ENCODE measurements around the gene PALM. TPM values are rescaled to one million over a fixed set of nuclear protein-coding genes. Genes with fewer than 3 reads are reported as not detected.

The PALM gene
- polyA plus RNA-seq, 1 donor from 2014 or later: 74.8 TPM

DNA sequence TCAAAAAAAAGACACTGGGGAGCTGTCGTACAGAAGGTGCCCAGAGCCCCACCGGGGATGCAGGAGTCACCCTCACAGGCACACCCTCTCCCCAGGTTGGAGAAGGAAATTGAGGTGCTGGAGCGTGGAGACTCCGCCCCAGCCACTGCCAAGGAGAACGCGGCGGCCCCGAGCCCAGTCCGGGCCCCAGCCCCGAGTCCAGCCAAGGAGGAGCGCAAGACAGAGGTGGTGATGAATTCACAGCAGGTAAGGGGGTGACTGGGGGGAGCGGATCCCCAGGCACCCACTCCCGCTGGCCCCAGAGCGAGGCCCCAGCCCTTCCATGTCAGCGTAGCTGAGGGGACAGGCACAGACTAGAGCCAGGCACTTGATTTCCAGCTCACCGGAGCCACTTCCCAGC is 22.3 kb downstream of the PALM start:
- Histone ChIP-seq H3K79me2 (replicated peaks; ENCODE audit: insufficient read depth, low read length) (no peaks in the 10 kb centered on the region), H3K27me3 (ENCODE audit: insufficient read depth, low read depth, low read length) (no peaks in the 10 kb centered on the region), H3K9me2 (ENCODE audit: insufficient read depth, low read length) (no peaks in the 10 kb centered on the region), H2AFZ (ENCODE audit: low read depth, low read length) (no peak overlapping the region), H3K27ac (ENCODE audit: low read length) (no peak overlapping the region), H4K20me1 (ENCODE audit: insufficient read depth) (no peaks in the 10 kb centered on the region), H3K4me2 (ENCODE audit: low read length) (no peak overlapping the region), H3K36me3 (ENCODE audit: insufficient read depth, low read length) (peaks cover 3% of the 10 kb centered on the region), H3K9ac (ENCODE audit: low read length) (no peak overlapping the region), H3K4me3 (ENCODE audit: low read length) (no peak overlapping the region), H3F3A (ENCODE audit: insufficient read depth, low read length, poor library complexity, severe bottlenecking) (no peaks in the 10 kb centered on the region), H3K9me3 (ENCODE audit: low read length) (no peaks in the 10 kb centered on the region)
- TF ChIP-seq TAF1 (IDR thresholded peaks at IDR 0.05; ENCODE audit: low read depth): no peak
- no peak for TF ChIP-seq RAD21 (conservative IDR thresholded peaks at IDR 0.05)
- TF ChIP-seq EP300 (conservative IDR thresholded peaks at IDR 0.05; ENCODE audit: poor library complexity, severe bottlenecking): no peak
- TF ChIP-seq POLR2AphosphoS5 (IDR thresholded peaks at IDR 0.05): no peak
- TF ChIP-seq MXI1 (conservative IDR thresholded peaks at IDR 0.05; ENCODE audit: poor library complexity, severe bottlenecking): no peak
- TF ChIP-seq, protein P1, sequence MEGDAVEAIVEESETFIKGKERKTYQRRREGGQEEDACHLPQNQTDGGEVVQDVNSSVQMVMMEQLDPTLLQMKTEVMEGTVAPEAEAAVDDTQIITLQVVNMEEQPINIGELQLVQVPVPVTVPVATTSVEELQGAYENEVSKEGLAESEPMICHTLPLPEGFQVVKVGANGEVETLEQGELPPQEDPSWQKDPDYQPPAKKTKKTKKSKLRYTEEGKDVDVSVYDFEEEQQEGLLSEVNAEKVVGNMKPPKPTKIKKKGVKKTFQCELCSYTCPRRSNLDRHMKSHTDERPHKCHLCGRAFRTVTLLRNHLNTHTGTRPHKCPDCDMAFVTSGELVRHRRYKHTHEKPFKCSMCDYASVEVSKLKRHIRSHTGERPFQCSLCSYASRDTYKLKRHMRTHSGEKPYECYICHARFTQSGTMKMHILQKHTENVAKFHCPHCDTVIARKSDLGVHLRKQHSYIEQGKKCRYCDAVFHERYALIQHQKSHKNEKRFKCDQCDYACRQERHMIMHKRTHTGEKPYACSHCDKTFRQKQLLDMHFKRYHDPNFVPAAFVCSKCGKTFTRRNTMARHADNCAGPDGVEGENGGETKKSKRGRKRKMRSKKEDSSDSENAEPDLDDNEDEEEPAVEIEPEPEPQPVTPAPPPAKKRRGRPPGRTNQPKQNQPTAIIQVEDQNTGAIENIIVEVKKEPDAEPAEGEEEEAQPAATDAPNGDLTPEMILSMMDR (IDR thresholded peaks at IDR 0.05; ENCODE audit: poor library complexity, severe bottlenecking): no peak
- TF ChIP-seq, protein P2, sequence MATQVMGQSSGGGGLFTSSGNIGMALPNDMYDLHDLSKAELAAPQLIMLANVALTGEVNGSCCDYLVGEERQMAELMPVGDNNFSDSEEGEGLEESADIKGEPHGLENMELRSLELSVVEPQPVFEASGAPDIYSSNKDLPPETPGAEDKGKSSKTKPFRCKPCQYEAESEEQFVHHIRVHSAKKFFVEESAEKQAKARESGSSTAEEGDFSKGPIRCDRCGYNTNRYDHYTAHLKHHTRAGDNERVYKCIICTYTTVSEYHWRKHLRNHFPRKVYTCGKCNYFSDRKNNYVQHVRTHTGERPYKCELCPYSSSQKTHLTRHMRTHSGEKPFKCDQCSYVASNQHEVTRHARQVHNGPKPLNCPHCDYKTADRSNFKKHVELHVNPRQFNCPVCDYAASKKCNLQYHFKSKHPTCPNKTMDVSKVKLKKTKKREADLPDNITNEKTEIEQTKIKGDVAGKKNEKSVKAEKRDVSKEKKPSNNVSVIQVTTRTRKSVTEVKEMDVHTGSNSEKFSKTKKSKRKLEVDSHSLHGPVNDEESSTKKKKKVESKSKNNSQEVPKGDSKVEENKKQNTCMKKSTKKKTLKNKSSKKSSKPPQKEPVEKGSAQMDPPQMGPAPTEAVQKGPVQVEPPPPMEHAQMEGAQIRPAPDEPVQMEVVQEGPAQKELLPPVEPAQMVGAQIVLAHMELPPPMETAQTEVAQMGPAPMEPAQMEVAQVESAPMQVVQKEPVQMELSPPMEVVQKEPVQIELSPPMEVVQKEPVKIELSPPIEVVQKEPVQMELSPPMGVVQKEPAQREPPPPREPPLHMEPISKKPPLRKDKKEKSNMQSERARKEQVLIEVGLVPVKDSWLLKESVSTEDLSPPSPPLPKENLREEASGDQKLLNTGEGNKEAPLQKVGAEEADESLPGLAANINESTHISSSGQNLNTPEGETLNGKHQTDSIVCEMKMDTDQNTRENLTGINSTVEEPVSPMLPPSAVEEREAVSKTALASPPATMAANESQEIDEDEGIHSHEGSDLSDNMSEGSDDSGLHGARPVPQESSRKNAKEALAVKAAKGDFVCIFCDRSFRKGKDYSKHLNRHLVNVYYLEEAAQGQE (IDR thresholded peaks at IDR 0.05; ENCODE audit: borderline replicate concordance): no peak
- no peak for TF ChIP-seq SMC3 (conservative IDR thresholded peaks at IDR 0.05; ENCODE audit: poor library complexity)
- no peak for TF ChIP-seq EZH2 (IDR thresholded peaks at IDR 0.05; ENCODE audit: borderline replicate concordance, insufficient read depth, low read length, poor library complexity, severe bottlenecking)

DNA sequence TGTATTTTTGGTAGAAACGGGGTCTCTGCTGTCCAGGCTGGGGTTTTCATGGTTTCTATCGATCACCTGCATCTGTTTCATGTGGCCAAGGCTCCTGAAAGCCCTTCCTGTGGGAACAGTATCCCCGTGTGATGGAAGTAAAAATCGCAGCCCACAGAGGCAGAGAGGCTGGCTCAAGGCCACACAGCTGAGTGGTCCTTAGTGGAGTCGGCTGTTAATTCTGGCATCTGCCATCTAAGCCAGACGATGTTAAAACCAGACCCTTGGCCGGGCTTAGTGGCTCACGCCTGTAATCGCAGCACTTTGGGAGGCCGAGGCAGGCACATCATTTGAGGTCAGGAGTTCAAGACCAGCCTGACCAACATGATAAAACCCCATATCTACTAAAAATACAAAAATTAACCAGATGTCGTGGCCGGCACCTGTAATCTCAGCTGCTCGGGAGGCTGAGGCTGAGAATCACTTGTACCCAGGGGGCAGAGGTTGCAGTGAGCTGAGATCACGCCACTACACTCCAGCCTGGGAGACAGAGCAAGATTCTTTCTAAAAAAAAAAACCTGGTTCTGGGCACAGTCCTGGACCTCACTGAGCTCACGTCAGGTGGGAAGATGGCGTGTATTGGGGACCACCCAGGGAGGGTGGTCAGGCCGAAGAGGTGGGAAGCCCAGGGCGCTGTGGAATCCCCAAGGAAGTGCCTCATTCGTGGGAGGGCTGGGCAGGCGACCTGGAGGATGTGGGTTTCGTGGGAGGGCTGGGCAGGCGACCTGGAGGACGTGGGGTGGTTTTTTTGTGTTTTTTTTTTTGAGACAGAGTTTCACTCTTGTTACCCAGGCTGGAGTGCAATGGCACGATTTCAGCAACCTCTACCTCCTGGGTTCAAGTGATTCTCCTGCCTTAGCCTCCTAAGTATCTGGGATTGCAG is 23.7 kb downstream of the PALM start:
- Histone ChIP-seq H3K79me2 (replicated peaks; ENCODE audit: insufficient read depth, low read length) (no peaks in the 10 kb centered on the region), H3K27me3 (ENCODE audit: insufficient read depth, low read depth, low read length) (no peaks in the 10 kb centered on the region), H3F3A (ENCODE audit: insufficient read depth, low read length, poor library complexity, severe bottlenecking) (no peaks in the 10 kb centered on the region), H3K4me3 (ENCODE audit: low read length) (no peak overlapping the region), H3K36me3 (ENCODE audit: insufficient read depth, low read length) (peaks cover 3% of the 10 kb centered on the region), H3K9me2 (ENCODE audit: insufficient read depth, low read length) (no peaks in the 10 kb centered on the region), H3K9ac (ENCODE audit: low read length) (no peak overlapping the region), H3K9me3 (ENCODE audit: low read length) (no peaks in the 10 kb centered on the region), H3K27ac (ENCODE audit: low read length) (no peak overlapping the region), H3K4me2 (ENCODE audit: low read length) (no peak overlapping the region), H4K20me1 (ENCODE audit: insufficient read depth) (no peaks in the 10 kb centered on the region), H2AFZ (ENCODE audit: low read depth, low read length) (no peak overlapping the region)
- TF ChIP-seq TAF1 (IDR thresholded peaks at IDR 0.05; ENCODE audit: low read depth) (no peak), RAD21 (conservative IDR thresholded peaks at IDR 0.05) (no peak), EP300 (conservative IDR thresholded peaks at IDR 0.05; ENCODE audit: poor library complexity, severe bottlenecking) (no peak), EZH2 (IDR thresholded peaks at IDR 0.05; ENCODE audit: borderline replicate concordance, insufficient read depth, low read length, poor library complexity, severe bottlenecking) (no peak), MXI1 (conservative IDR thresholded peaks at IDR 0.05; ENCODE audit: poor library complexity, severe bottlenecking) (no peak), SMC3 (conservative IDR thresholded peaks at IDR 0.05; ENCODE audit: poor library complexity) (no peak), POLR2AphosphoS5 (IDR thresholded peaks at IDR 0.05) (no peak)
- TF ChIP-seq, protein P1 (IDR thresholded peaks at IDR 0.05; ENCODE audit: poor library complexity, severe bottlenecking): no peak
- TF ChIP-seq, protein P2 (IDR thresholded peaks at IDR 0.05; ENCODE audit: borderline replicate concordance): no peak
